OCI-LY7 (cell line): ENCODE results near the gene ERMP1. TPM values are rescaled to one million over a fixed set of nuclear protein-coding genes. Genes with fewer than 3 reads are reported as not detected.

Experiments used
- BruUV-seq: library from RNA; stranded (reverse); fragments of 400-500 nt; replicated peaks from 2 replicates; lab custom pipeline; 2021; lab: Mats Ljungman, UMichigan
- CTCF ChIA-PET: fragments of 300-600 bp; sonication (Branson Sonifier 250); formaldehyde crosslinking; loops from one replicate; lab custom pipeline; 2022; ENCODE audit warnings: antibody characterized with exemption; ENCODE audit not compliant: unreplicated experiment; lab: Charles Lee
- POLR2A ChIA-PET: fragments of 300-600 bp; sonication (Branson Sonifier 250); formaldehyde crosslinking; loops from one replicate; lab custom pipeline; 2022; ENCODE audit warnings: antibody characterized with exemption; lab: Charles Lee
- DNase-seq: peaks from one replicate; pipeline ENCODE4 v3.0.0-alpha.2; 2015; ENCODE audit warnings: low spot score
- H2AFZ ChIP-seq: fragments of 200-600 bp; sonication (generic), shearing (Covaris generic); 2 replicates; pipeline ENCODE4 v1.6.1; 2014; ENCODE audit warnings: mild to moderate bottlenecking, antibody characterized with exemption, low read length, moderate library complexity
- H3K27ac ChIP-seq: fragments of 200-600 bp; sonication (generic); 2 replicates; pipeline ENCODE4 v1.5.1; 2014; ENCODE audit warnings: mixed run types, low read depth, mild to moderate bottlenecking, moderate library complexity, low read length, inconsistent platforms; ENCODE audit not compliant: poor library complexity, severe bottlenecking
- H3K36me3 ChIP-seq: fragments of 200-600 bp; sonication (generic); 2 replicates; pipeline ENCODE4 v1.6.1; 2014; ENCODE audit warnings: mild to moderate bottlenecking, antibody characterized with exemption, low read length, moderate library complexity, mixed read lengths; ENCODE audit not compliant: insufficient read depth
- H3K4me1 ChIP-seq: fragments of 200-600 bp; sonication (generic); 2 replicates; pipeline ENCODE4 v1.5.1; 2014; ENCODE audit warnings: mild to moderate bottlenecking, low read length; ENCODE audit not compliant: insufficient read depth, poor library complexity, severe bottlenecking
- H3K4me2 ChIP-seq: fragments of 200-600 bp; sonication (generic); 2 replicates; pipeline ENCODE4 v1.6.1; 2014; ENCODE audit warnings: mild to moderate bottlenecking, low read length
- H3K4me3 ChIP-seq: fragments of 200-600 bp; sonication (generic); 2 replicates; pipeline ENCODE4 v1.5.1; 2014; ENCODE audit warnings: mild to moderate bottlenecking, low read depth, low read length; ENCODE audit not compliant: poor library complexity, severe bottlenecking
- H3K79me2 ChIP-seq: fragments of 200-600 bp; sonication (generic); 2 replicates; pipeline ENCODE4 v1.6.1; 2016; ENCODE audit warnings: low read depth, mild to moderate bottlenecking, low read length, moderate library complexity, mixed read lengths; ENCODE audit not compliant: insufficient read depth
- H3K9me2 ChIP-seq: fragments of 200-600 bp; sonication (generic); 2 replicates; pipeline ENCODE4 v1.6.1; 2016; ENCODE audit warnings: mild to moderate bottlenecking, low read length, mixed read lengths; ENCODE audit not compliant: insufficient read depth
- H3K9me3 ChIP-seq: fragments of 200-600 bp; sonication (generic); 2 replicates; pipeline ENCODE4 v1.6.1; 2014; ENCODE audit warnings: mild to moderate bottlenecking, mixed run types, low read length, mixed read lengths
- H4K20me1 ChIP-seq: fragments of 200-600 bp; sonication (generic); 2 replicates; pipeline ENCODE4 v1.6.1; 2014; ENCODE audit warnings: mild to moderate bottlenecking, antibody characterized with exemption, low read length, moderate library complexity, mixed read lengths; ENCODE audit not compliant: insufficient read depth
- CTCF ChIP-seq: fragments of 200-600 bp; sonication (generic); conservative IDR thresholded peaks from 2 replicates; pipeline ENCODE4 v1.5.1; 2014; ENCODE audit warnings: mild to moderate bottlenecking, antibody characterized with exemption, low read length, moderate library complexity, mixed read lengths
- EZH2phosphoT487 ChIP-seq: fragments of 200-600 bp; sonication (generic); IDR thresholded peaks from 2 replicates; pipeline ENCODE4 v1.6.1; 2018; ENCODE audit warnings: low read depth, borderline replicate concordance, mild to moderate bottlenecking, mixed run types, antibody characterized with exemption, low read length, moderate library complexity, mixed read lengths
- intact Hi-C: fragments of 100-400 bp; cut with micrococcal nuclease; formaldehyde crosslinking; loops from one replicate; pipeline ENCODE4 v1.10.0; 2022; ENCODE audit not compliant: unreplicated experiment
- total RNA-seq, 2 experiments: library from RNA; depleted of rRNA in 1 of 2; stranded (reverse); fragments of >200 nt in 1 of 2; shearing (Covaris generic) in 1 of 2; gene quantifications; 2 replicates each; pipeline ENCODE4 v1.2.3, GENCODE V29; 2014 to 2022

ERMP1 gene
- total RNA-seq, 2 experiments from 2014 or later: 7.9 to 14.6 TPM

GRCh38 chr9:5854063-5854790 lies 21.3 kb upstream of the ERMP1 start:
- no peak for TF ChIP-seq EZH2phosphoT487
- TF ChIP-seq CTCF: no peak
- H3K4me1 ChIP-seq: no peaks in the 10 kb centered on the region
- BruUV-seq: no TSS peak
- no peaks in the 10 kb centered on the region for H3K9me3 ChIP-seq
- no peaks in the 10 kb centered on the region for H3K79me2 ChIP-seq
- H3K27ac ChIP-seq: no peak overlapping the region
- DNase-seq: no peak
- no peak overlapping the region for H3K4me2 ChIP-seq
- intact Hi-C loops: no loop called here
- ChIA-PET CTCF (no interaction called here), POLR2A (interaction anchor here (0.6 to 0.7 kb wide), 2 partner anchors 22 to 223 kb away, joined by 3 read pairs; no protein-coding TSS in a partner anchor)
- H3K36me3 ChIP-seq: no peaks in the 10 kb centered on the region
- H2AFZ ChIP-seq: no peak overlapping the region
- H3K9me2 ChIP-seq: no peaks in the 10 kb centered on the region
- H3K4me3 ChIP-seq: no peak overlapping the region
- no peaks in the 10 kb centered on the region for H4K20me1 ChIP-seq

GRCh38 chr9:5853617-5854016 lies 20.7 kb upstream of the ERMP1 start:
- no TSS peak for BruUV-seq
- H2AFZ ChIP-seq: no peak overlapping the region
- no peak for DNase-seq

More at GRCh38 chr9:5853617-5854016, 20.7 kb upstream of the ERMP1 start:
- no peak overlapping the region for H3K4me2 ChIP-seq
- CTCF ChIA-PET: no interaction called here
- TF ChIP-seq EZH2phosphoT487: no peak
- no peak for TF ChIP-seq CTCF
- H3K27ac ChIP-seq: no peak overlapping the region
- H3K79me2 ChIP-seq: no peaks in the 10 kb centered on the region
- H4K20me1 ChIP-seq: no peaks in the 10 kb centered on the region
- H3K4me1 ChIP-seq: no peaks in the 10 kb centered on the region
- H3K36me3 ChIP-seq: no peaks in the 10 kb centered on the region
- H3K9me2 ChIP-seq: no peaks in the 10 kb centered on the region
- H3K4me3 ChIP-seq: no peak overlapping the region
- intact Hi-C loops: no loop called here
- POLR2A ChIA-PET: interaction anchor here (0.6 kb wide), 1 partner anchor 579 kb away, joined by 3 read pairs; no protein-coding TSS in a partner anchor
- H3K9me3 ChIP-seq: no peaks in the 10 kb centered on the region
